HG03103 (cell line): ENCODE results near the gene DVL2.
"Not testable (repeated sequence)": the region's sequence is repeated elsewhere in the genome, so short reads cannot be mapped to it uniquely, and the experiment has no call there.

Source experiments
- ATAC-seq: cut with Tn5 transposase; IDR thresholded peaks from one replicate; pipeline ENCODE4 v1.9.1; 2021; ENCODE audit warnings: low read depth; ENCODE audit not compliant: unreplicated experiment

The DVL2 gene

DNA sequence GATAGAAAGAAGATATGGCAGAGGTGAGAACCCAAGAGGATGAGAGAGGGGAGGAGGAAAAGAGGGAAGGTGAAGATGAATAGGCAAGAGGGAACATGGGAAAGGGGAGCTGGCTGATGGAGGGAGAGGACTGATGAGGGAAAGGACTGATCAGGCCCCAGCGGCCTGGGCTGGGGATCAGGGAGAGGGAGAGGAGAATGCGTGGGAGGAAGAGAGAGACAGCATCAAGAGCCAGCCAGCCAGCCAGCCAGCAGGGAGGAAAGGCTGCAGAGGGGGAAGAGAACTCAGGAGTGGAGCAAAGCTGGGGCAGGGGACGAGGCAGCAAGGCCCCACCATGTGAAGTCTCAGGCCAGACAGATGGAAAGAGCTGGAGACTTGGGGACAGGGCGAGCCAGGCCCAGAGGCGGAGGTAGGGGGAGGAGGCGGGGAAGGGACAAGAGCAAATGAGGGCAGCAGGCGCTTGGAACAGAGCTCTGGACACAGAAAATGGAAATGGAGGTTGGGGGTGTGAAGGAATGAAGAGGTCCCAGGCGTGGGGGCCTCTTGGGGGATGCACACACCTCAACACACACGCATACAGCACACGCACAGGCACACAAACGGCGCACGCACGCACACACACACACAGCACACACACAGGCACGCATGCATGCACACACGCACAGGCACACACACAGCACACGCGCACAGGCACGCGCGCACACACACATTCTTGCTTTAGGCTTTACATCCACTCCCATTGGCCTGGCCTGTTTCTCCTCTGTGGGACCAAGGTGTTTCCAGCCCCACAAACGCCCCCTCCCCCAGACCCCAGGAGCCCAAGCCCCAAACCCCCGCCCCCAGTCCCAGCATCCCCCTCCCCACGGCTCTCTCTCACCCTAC, 27.0 kb downstream of the DVL2 start:
- ATAC-seq = no peak

DNA sequence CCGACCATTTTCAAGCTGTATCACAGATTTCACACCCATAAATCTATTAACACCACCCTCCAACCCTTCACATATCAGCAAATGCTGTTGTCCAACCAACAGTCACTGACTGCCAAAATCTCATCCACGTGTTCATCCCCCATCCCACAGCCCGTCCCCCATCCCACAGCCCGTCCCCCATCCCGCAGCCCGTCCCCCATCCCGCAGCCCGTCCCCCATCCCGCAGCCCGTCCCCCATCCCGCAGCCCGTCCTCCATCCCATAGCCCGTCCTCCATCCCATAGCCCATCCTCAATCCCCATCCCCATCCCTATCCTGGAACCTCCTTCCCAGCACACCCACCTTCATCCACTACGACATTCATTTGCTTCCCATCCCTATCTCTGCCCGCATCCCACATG, 28.8 kb downstream of the DVL2 start:
- ATAC-seq = no peak

DNA sequence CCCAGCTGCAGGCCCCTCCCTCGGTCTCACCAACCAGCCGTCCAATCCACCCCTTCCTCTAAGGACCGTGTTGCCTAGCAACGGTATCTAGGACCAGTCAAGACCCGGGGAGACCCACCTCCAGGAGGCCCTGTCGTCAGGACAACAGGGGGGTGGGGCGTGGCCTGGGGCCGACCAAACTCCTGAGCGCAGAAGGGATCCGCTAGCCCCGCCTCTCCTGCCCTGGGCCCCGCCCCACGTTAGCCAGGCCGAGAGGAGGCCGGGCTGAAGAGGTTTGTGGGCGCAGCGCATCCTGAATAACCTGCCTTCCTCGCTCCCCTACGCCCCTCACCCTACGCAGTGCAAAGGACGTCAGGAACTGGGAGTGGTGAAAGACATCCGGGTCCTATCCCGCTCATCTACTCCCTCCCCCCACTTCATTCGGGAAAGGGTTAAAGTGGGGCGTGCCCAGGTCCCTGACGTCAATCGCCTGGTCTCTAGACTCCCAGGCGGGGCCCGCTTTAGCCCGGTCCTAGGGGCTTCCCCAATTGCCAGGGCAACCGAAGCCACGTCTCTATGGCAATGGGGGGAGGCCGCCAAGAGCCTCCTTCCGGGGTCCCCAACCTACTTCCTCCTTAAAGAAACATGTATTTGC, 29.4 kb downstream of the DVL2 start:
- ATAC-seq = peak; percentile 71

GRCh38 chr17:7204336-7204735, 30.0 kb downstream of the DVL2 start:
- ATAC-seq = no peak

- ATAC-seq = no peak
These were observed 30.9 kb downstream of the DVL2 start for GRCh38 chr17:7203391-7203790.

- no peak for ATAC-seq
These were observed 37.5 kb downstream of the DVL2 start for GRCh38 chr17:7196651-7197401.

DNA sequence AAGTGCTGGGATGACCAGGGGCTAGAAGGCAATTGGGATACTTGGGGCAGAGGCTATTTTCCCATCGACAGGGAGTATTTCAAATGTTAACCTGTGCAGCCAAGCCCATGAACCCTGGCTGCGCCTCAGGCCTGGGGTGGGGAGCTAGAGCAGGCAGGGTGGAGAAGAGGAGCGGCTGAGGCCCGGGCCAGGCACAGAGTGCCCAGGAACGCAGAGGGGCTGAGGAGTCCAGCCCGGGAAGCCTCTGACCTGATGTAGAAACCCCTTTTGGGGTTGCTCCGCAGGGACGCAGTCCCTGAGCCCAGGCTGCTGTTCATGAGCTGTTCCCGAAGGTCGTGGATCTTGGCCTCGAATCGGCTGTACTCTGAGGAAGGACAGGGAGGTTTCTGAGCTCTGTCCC, 38.3 kb downstream of the DVL2 start:
- no peak for ATAC-seq

DNA sequence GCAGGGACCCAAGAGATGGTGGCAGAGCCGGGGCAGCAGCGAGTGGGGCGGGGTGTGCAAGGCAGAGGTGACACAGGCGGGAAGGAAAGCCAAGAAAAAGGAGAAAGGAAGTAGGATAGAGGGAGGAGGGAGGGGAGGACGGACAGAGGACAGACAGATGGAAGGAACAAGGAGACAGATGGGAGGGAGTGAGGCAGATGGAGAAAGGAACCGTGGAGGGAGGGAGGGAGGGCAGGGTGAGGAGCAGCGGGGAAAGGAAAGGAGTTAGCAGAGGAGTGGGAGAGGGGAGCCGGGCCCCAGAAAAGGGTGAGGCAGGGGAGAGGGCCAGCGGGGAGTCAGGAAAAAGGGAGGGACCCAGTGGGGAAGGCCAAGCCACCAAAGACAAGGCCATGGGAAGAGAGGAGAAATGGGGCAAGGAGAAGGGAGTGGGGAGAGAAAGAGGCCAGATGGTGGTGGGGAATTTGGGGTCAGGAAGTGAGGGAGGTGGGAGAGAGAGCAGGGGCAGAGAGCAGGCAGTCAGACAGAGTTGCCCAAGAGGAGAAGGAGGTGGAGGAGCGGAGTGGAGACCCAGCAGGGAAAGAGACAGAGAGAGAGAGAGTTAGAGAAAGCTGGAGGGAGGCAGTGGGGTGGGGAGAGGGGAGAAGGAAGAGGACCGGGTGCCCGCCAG, 41.9 kb downstream of the DVL2 start:
- ATAC-seq = no peak

DNA sequence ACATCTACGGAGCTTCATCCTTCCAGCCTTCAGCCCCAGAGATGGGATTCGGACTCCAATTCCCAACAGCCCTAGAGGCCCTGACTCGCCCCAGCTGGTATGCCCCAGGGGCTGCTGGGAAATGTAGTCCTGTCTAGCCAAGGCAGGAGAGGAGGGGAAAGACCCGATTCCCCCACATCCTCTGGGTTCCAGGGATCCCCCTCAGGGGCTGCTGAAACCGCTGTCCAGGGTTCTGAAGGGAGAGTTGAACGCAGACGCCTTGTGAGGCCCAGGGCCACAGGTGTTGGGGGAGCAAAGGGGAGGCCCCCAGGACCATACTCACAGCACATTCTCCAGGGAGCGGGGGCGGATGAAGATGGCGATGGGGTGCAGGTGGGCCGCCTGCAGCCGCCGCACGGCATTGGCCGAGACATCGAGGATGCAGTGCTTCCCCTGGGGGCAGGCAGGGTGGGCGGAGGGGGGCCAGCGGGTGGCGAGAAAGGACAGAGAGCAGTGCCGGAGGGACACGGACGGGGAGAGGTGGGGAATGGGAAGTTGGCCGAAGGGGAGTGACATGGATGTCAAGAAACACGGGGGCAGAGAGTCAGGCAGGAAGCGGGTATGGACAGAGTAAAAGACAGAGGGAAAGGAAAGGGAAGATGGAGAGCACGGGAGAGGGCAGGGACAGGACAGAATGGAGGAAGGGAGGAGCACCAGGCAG, 42.6 kb downstream of the DVL2 start:
- ATAC-seq = no peak

GRCh38 chr17:7191069-7191468, 43.2 kb downstream of the DVL2 start:
- no peak for ATAC-seq

- no peak for ATAC-seq
These were observed 43.9 kb downstream of the DVL2 start for GRCh38 chr17:7190276-7190917.

GRCh38 chr17:7186241-7186640, 48.1 kb downstream of the DVL2 start:
- no peak for ATAC-seq

GRCh38 chr17:7184647-7185046, 49.7 kb downstream of the DVL2 start:
- ATAC-seq = no peak

DNA sequence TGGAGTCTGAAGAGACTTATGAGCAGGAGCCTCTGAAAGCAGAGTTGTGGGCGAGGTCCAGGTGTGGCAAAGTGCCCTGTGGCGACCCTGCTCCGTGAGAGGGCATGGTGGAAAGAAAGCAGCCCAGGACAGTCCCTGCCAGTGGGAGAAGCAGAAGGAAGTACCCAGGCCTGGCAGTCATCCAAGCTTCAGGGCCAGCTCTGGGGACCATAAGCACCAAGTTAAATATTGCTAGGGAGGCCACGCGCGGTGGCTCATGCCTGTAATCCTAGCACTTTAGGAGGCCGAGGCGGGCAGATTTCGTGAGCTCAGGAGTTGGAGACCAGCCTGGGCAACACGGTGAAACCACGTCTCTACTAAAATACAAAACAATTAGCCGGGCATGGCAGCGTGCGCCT, 50.2 kb downstream of the DVL2 start:
- ATAC-seq = no peak

- ATAC-seq = no peak
These were observed 50.8 kb downstream of the DVL2 start for GRCh38 chr17:7183433-7184090.

DNA sequence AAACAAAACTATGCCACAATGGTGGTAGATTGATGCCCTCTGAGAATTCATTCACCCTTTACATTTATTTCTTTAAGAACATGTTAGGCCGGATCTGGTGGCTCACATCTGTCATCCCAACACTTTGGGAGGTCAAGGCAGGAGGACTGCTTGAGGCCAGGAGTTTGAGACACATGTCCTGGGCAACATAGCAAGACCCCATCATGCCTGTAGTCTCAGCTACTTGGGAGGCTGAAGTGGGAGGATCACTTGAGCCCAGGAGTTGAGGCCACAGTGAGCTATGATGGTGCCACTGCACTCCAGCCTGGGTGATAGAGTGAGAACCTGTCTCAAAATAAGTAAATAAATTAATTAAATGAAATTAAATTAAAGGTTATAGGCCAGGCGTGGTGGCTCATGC, 52.2 kb downstream of the DVL2 start:
- ATAC-seq = not testable (repeated sequence)

- ATAC-seq = no peak
These were observed 54.7 kb downstream of the DVL2 start, which contains the start of gene ASGR1 for GRCh38 chr17:7179317-7180254. TSS of gene ASGR1 (minus strand) at chr17:7179370. CDS start at chr17:7178563, 807 bp downstream.

GRCh38 chr17:7178973-7179316, 55.4 kb downstream of the DVL2 start:
- no peak for ATAC-seq
